ENCODE results near the gene PSMD6. TPM values are rescaled to one million over a fixed set of nuclear protein-coding genes. Genes with fewer than 3 reads are reported as not detected.

PSMD6 gene
- total RNA-seq, 2 donors from 2014 or later, result 99.7 to 109 TPM

DNA sequence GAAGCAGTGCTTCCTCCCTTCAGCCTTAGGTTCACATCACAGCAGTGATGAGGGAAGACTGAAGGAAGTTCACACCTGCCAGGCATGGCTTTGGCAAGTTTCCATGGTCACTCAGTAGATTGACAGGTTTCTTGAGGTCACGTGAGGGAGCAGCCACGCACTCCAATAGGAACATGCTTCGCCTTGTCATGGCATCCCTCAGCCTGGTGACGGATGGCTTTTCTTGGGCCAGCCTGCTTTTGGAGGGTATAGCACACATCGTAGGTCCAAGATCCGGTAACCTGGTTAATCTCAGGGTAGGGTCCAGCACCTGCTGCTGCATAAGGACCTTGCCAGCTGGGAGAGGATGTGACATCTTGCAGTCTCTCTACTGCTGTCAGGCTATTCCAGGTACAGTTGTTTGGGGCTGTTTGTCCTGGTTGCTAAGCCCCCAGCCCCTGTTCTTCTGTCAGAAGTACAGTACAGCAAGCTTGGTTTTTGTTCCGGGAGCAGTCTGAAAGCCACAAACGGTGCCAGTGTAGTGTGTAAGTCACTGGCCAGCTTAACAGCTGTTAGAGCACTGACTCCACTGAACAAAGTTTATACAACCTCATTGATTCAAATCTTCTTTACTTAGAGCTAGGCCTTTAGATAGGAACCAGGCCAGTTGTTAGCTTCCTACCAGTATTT lies 42.3 kb downstream of the PSMD6 start:
- Histone ChIP-seq H3K9ac (ENCODE audit: extremely low read depth, low read length, poor library complexity, severe bottlenecking) (no peak overlapping the region), H3K4me3 (ENCODE audit: low read length) (no peak overlapping the region), H3K27me3 (ENCODE audit: control insufficient read depth, insufficient read depth, low read length, poor library complexity, severe bottlenecking) (no peaks in the 10 kb centered on the region), H3K36me3 (ENCODE audit: control insufficient read depth, insufficient read depth, low read length) (peaks cover 54% of the 10 kb centered on the region), H3K4me1 (ENCODE audit: control insufficient read depth, insufficient read depth, low read length) (peaks cover 3% of the 10 kb centered on the region), H3K9me3 (ENCODE audit: control insufficient read depth, low read length) (no peaks in the 10 kb centered on the region), H3K27ac (ENCODE audit: low read depth, low read length) (no peak overlapping the region)
- Mint-ChIP-seq H3K9me3 (no peaks in the 10 kb centered on the region), H3K27ac (no peak overlapping the region), H3K4me3 (no peak overlapping the region), H3K27me3 (ENCODE audit: insufficient read depth) (no peaks in the 10 kb centered on the region), H3K4me1 (peaks cover 17% of the 10 kb centered on the region), H3K36me3 (ENCODE audit: low read depth) (peaks cover 39% of the 10 kb centered on the region)
- 93 to 97% methylated on average over 4 to 8 of the region's 8 CpGs for WGBS, 2 experiments (ENCODE audit: insufficient coverage in 1 of 2, insufficient read length in 1 of 2)
- DNase-seq, result no peak
- TF ChIP-seq, protein P1, sequence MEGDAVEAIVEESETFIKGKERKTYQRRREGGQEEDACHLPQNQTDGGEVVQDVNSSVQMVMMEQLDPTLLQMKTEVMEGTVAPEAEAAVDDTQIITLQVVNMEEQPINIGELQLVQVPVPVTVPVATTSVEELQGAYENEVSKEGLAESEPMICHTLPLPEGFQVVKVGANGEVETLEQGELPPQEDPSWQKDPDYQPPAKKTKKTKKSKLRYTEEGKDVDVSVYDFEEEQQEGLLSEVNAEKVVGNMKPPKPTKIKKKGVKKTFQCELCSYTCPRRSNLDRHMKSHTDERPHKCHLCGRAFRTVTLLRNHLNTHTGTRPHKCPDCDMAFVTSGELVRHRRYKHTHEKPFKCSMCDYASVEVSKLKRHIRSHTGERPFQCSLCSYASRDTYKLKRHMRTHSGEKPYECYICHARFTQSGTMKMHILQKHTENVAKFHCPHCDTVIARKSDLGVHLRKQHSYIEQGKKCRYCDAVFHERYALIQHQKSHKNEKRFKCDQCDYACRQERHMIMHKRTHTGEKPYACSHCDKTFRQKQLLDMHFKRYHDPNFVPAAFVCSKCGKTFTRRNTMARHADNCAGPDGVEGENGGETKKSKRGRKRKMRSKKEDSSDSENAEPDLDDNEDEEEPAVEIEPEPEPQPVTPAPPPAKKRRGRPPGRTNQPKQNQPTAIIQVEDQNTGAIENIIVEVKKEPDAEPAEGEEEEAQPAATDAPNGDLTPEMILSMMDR (conservative IDR thresholded peaks at IDR 0.05), result no peak

DNA sequence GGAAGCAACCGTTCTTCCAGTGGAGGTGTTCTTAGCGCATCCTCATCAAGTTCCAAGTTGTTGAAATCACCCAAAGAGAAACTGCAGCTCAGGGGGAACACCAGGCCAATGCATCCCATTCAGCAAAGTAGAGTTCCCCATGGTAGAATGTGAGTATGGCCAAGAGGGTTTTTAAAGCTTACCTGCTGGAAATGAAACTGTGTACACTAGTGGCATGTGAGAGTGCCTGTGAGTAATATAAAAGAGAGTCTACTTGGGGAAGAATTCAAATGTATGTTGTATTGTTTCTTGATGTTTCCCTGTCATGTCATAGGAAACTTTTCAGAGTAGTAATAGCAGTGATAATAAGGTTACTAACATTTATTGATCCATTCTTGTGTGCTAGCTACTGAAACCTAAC lies 43.3 kb downstream of the PSMD6 start:
- peaks cover 3% of the 10 kb centered on the region for H3K4me1 ChIP-seq (ENCODE audit: control insufficient read depth, insufficient read depth, low read length)
- no peaks in the 10 kb centered on the region for H3K9me3 ChIP-seq (ENCODE audit: control insufficient read depth, low read length)
- no peak overlapping the region for H3K4me3 ChIP-seq (ENCODE audit: low read length)
- no peaks in the 10 kb centered on the region for H3K27me3 Mint-ChIP-seq (ENCODE audit: insufficient read depth)
- peaks cover 37% of the 10 kb centered on the region for H3K36me3 Mint-ChIP-seq (ENCODE audit: low read depth)
- no peak for DNase-seq
- H3K4me3 Mint-ChIP-seq, result no peak overlapping the region
- peaks cover 10% of the 10 kb centered on the region for H3K4me1 Mint-ChIP-seq
- no peak overlapping the region for H3K9ac ChIP-seq (ENCODE audit: extremely low read depth, low read length, poor library complexity, severe bottlenecking)
- H3K9me3 Mint-ChIP-seq, result no peaks in the 10 kb centered on the region
- no peak overlapping the region for H3K27ac ChIP-seq (ENCODE audit: low read depth, low read length)
- 99 to 100% methylated on average over 2 of the region's 2 CpGs for WGBS, 2 experiments (ENCODE audit: insufficient coverage in 1 of 2, insufficient read length in 1 of 2)
- no peak overlapping the region for H3K27ac Mint-ChIP-seq
- TF ChIP-seq, protein P1 (conservative IDR thresholded peaks at IDR 0.05), result no peak
- no peaks in the 10 kb centered on the region for H3K27me3 ChIP-seq (ENCODE audit: control insufficient read depth, insufficient read depth, low read length, poor library complexity, severe bottlenecking)
- peaks cover 56% of the 10 kb centered on the region for H3K36me3 ChIP-seq (ENCODE audit: control insufficient read depth, insufficient read depth, low read length)

DNA sequence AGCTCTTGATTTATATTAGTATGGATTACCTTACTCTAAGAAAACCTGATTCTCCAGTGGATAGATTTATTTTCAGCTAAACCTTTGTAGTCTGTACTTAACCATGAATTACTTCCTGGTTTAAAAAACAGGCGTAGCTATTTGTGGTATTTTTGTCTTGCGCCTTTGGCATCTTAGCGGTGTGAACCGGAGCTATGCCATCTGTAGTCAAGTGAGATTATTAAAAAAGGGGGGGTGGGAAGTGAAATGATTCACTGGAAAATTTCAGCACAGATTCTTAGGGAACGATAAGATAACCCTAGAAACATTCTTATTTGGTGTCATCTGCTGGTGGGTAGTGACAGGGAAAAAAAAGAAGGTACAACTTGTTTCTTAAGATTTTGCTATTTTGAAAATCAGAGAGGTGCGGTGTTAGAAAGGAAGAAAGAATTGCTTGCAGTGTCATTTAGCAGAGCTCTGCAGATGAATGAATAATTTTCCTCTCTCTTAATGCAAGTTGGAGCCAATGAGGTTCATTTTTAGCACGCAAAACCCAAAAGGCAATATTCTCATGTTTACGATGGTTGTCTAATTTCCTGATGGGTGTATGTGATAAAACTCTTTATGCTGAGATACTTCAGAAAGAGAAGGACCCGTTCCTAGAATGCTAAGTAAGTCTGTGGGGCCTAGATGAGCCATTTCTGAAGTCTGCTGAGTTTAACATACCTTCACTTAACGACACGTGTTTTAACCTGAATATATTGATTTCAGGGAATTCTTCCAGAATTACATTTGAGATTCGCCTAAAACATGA lies 44.0 kb downstream of the PSMD6 start:
- TF ChIP-seq, protein P1 (conservative IDR thresholded peaks at IDR 0.05), result no peak
- Mint-ChIP-seq H3K4me3 (no peak overlapping the region), H3K27ac (no peak overlapping the region), H3K36me3 (ENCODE audit: low read depth) (peaks cover 33% of the 10 kb centered on the region), H3K4me1 (peaks cover 10% of the 10 kb centered on the region), H3K9me3 (no peaks in the 10 kb centered on the region), H3K27me3 (ENCODE audit: insufficient read depth) (no peaks in the 10 kb centered on the region)
- H3K4me3 ChIP-seq (ENCODE audit: low read length), result no peak overlapping the region
- DNase-seq, result no peak
- H3K27ac ChIP-seq (ENCODE audit: low read depth, low read length), result no peak overlapping the region
- no peak overlapping the region for H3K9ac ChIP-seq (ENCODE audit: extremely low read depth, low read length, poor library complexity, severe bottlenecking)
- peaks cover 3% of the 10 kb centered on the region for H3K4me1 ChIP-seq (ENCODE audit: control insufficient read depth, insufficient read depth, low read length)
- WGBS, 2 experiments (ENCODE audit: insufficient coverage in 1 of 2, insufficient read length in 1 of 2), result 92 to 94% methylated on average over 8 to 12 of the region's 12 CpGs
- peaks cover 55% of the 10 kb centered on the region for H3K36me3 ChIP-seq (ENCODE audit: control insufficient read depth, insufficient read depth, low read length)
- no peaks in the 10 kb centered on the region for H3K9me3 ChIP-seq (ENCODE audit: control insufficient read depth, low read length)
- H3K27me3 ChIP-seq (ENCODE audit: control insufficient read depth, insufficient read depth, low read length, poor library complexity, severe bottlenecking), result no peaks in the 10 kb centered on the region

Data from endodermal cell (in vitro differentiated cells).